Measurements from ENCODE around the gene DUSP18. TPM values are rescaled to one million over a fixed set of nuclear protein-coding genes. Genes with fewer than 3 reads are reported as not detected.
A peak's percentile ranks its signal among the peaks of the same experiment; 100 is the strongest.

The DUSP18 gene
- total and polyA plus RNA-seq, 9 of the 15 experiments (the other 6 are each of a cell fraction or from before 2014, with no cell fraction given) = 1.00 to 3.7 (median 1.5) TPM

DNA sequence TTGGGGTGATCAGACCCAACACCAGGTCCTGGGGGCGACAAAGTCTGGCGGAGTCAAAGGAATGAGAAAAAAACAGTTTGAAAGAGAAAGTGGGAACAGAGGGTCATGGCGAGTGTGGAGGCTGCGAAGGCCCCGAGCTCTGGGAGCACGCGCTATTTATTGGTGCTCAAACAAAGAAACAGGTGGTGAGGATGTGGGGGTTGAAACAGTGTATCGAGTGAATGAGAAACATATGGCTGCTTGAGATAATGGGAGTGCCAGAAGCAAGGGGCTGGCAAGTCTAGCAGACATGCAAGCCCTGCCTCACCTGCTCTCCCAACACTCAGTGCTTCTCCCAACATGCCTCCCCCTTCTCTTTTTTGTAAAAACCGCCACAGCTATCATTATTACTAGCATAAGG, 7.8 kb upstream of the DUSP18 start (continued):
- peak; percentile 26; the same call in 1 of the 2 replicates for TF ChIP-seq SMAD4 (CRISPR knock-in tag; conservative IDR thresholded peaks at IDR 0.05)
- TF ChIP-seq FOXA1 (IDR thresholded peaks at IDR 0.05; ENCODE audit: borderline replicate concordance) = no peak
- no peak for TF ChIP-seq SNRNP70 (optimal IDR thresholded peaks at IDR 0.05; ENCODE audit: low read depth, low read length)
- TF ChIP-seq NCOR1 (IDR thresholded peaks at IDR 0.05) = peak; percentile 50; the same call in 1 of the 2 replicates
- TF ChIP-seq, protein P1, sequence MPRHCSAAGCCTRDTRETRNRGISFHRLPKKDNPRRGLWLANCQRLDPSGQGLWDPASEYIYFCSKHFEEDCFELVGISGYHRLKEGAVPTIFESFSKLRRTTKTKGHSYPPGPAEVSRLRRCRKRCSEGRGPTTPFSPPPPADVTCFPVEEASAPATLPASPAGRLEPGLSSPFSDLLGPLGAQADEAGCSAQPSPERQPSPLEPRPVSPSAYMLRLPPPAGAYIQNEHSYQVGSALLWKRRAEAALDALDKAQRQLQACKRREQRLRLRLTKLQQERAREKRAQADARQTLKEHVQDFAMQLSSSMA (CRISPR knock-in tag; IDR thresholded peaks at IDR 0.05) = no peak
- no peak for TF ChIP-seq ZNF780A (CRISPR knock-in tag; IDR thresholded peaks at IDR 0.05)
- TF ChIP-seq, protein P2, sequence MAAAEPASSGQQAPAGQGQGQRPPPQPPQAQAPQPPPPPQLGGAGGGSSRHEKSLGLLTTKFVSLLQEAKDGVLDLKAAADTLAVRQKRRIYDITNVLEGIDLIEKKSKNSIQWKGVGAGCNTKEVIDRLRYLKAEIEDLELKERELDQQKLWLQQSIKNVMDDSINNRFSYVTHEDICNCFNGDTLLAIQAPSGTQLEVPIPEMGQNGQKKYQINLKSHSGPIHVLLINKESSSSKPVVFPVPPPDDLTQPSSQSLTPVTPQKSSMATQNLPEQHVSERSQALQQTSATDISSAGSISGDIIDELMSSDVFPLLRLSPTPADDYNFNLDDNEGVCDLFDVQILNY (CRISPR knock-in tag; IDR thresholded peaks at IDR 0.05) = no peak
- no peak for TF ChIP-seq ERF (CRISPR knock-in tag; IDR thresholded peaks at IDR 0.05)
- TF ChIP-seq MTA2 (IDR thresholded peaks at IDR 0.05; ENCODE audit: low read depth) = 0 out of 2 replicates have a peak, but pooled peaks have one; percentile 18
- TF ChIP-seq, protein P3, sequence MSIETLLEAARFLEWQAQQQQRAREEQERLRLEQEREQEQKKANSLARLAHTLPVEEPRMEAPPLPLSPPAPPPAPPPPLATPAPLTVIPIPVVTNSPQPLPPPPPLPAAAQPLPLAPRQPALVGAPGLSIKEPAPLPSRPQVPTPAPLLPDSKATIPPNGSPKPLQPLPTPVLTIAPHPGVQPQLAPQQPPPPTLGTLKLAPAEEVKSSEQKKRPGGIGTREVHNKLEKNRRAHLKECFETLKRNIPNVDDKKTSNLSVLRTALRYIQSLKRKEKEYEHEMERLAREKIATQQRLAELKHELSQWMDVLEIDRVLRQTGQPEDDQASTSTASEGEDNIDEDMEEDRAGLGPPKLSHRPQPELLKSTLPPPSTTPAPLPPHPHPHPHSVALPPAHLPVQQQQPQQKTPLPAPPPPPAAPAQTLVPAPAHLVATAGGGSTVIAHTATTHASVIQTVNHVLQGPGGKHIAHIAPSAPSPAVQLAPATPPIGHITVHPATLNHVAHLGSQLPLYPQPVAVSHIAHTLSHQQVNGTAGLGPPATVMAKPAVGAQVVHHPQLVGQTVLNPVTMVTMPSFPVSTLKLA (conservative IDR thresholded peaks at IDR 0.05) = 0 out of 4 replicates have a peak, but pooled peaks of 1 of the 2 experiments have one; percentile 24
- TF ChIP-seq MGA (IDR thresholded peaks at IDR 0.05) = peak; percentile 79
- TF ChIP-seq ZNF584 (CRISPR knock-in tag; IDR thresholded peaks at IDR 0.05; ENCODE audit: low read depth) = no peak
- TF ChIP-seq ZBTB26 (CRISPR knock-in tag; IDR thresholded peaks at IDR 0.05) = no peak

Measured in K562 (cell line).